ENCODE results near the gene ROR1. TPM values are rescaled to one million over a fixed set of nuclear protein-coding genes. Genes with fewer than 3 reads are reported as not detected.

The ROR1 gene
- polyA plus RNA-seq, 1 experiment = 7.1 TPM

DNA sequence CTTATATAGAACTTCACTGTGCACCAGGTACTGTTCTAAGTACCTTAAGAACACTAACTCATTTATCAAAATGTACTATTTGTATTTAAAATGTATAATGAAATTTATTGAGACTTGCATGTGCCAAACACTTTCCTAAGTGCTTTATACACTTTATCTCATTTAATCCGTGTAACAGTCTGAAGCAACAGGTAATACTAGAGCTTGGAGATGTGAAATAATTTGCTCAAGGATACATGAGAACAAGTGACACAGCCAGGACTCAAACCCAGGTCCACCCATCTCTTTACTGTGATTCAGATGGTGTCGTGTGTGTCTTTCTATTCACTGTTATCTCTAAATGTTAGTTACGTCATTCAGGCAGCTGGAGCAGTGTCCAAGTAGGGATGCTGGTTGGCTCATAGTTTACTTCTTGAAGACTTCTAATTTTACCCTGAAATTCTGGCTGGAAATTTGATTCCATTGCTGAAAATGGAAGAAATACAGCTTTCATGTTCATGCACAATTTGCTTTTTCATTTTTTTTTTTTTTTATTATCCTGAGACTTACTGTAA lies 259.9 kb downstream of the ROR1 start:
- TF ChIP-seq, protein P1, sequence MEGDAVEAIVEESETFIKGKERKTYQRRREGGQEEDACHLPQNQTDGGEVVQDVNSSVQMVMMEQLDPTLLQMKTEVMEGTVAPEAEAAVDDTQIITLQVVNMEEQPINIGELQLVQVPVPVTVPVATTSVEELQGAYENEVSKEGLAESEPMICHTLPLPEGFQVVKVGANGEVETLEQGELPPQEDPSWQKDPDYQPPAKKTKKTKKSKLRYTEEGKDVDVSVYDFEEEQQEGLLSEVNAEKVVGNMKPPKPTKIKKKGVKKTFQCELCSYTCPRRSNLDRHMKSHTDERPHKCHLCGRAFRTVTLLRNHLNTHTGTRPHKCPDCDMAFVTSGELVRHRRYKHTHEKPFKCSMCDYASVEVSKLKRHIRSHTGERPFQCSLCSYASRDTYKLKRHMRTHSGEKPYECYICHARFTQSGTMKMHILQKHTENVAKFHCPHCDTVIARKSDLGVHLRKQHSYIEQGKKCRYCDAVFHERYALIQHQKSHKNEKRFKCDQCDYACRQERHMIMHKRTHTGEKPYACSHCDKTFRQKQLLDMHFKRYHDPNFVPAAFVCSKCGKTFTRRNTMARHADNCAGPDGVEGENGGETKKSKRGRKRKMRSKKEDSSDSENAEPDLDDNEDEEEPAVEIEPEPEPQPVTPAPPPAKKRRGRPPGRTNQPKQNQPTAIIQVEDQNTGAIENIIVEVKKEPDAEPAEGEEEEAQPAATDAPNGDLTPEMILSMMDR (IDR thresholded peaks at IDR 0.05; ENCODE audit: low read depth, low read length) = no peak
- no peaks in the 10 kb centered on the region for H3K9me3 ChIP-seq (ENCODE audit: control insufficient read depth, insufficient read depth, low read length)
- POLR2A ChIA-PET = interaction anchor here (0.6 kb wide), 1 partner anchor 1387 kb away, joined by 3 read pairs; the partner anchor contains the start of genes LEPR and LEPROT
- CTCF ChIA-PET = interaction anchor here (0.6 to 0.7 kb wide), 2 partner anchors 169 to 417 kb away, joined by 3 to 4 read pairs; no protein-coding TSS in a partner anchor
- H3K4me3 ChIP-seq (ENCODE audit: low read depth, low read length) = no peak overlapping the region
- no peak overlapping the region for H3K27ac ChIP-seq (ENCODE audit: low read depth, low read length)
- peak; percentile 45 for DNase-seq (ENCODE audit: low read depth, low spot score)
- H3K27me3 ChIP-seq (ENCODE audit: control insufficient read depth, insufficient read depth, low read length) = no peaks in the 10 kb centered on the region

DNA sequence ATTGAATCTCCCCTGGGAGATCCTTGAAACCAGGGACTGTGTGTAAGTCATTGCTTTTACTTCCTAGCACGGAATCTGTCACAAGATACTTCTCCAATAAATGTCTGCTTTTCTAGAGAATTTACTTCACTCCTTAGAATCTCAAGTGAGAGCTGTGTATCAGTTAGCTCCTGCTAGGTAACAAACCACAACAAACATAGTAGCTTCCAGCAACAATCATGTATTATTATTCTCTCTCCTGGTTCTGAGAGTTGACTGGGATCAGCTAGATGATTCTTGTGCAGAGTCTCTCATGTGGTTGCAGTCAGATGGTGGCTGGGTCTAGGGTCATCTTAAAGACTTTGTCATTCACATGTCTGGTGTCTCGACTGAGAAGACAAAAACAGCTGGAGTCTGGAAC lies 262.7 kb downstream of the ROR1 start:
- no peaks in the 10 kb centered on the region for H3K9me3 ChIP-seq (ENCODE audit: control insufficient read depth, insufficient read depth, low read length)
- H3K27ac ChIP-seq (ENCODE audit: low read depth, low read length) = no peak overlapping the region
- H3K27me3 ChIP-seq (ENCODE audit: control insufficient read depth, insufficient read depth, low read length) = no peaks in the 10 kb centered on the region
- ChIA-PET CTCF (interaction anchor here (0.9 kb wide), 1 partner anchor 344 kb away, joined by 3 read pairs; no protein-coding TSS in a partner anchor), POLR2A (no interaction called here)
- no peak overlapping the region for H3K4me3 ChIP-seq (ENCODE audit: low read depth, low read length)
- DNase-seq (ENCODE audit: low read depth, low spot score) = no peak
- TF ChIP-seq, protein P1 (IDR thresholded peaks at IDR 0.05; ENCODE audit: low read depth, low read length) = no peak

DNA sequence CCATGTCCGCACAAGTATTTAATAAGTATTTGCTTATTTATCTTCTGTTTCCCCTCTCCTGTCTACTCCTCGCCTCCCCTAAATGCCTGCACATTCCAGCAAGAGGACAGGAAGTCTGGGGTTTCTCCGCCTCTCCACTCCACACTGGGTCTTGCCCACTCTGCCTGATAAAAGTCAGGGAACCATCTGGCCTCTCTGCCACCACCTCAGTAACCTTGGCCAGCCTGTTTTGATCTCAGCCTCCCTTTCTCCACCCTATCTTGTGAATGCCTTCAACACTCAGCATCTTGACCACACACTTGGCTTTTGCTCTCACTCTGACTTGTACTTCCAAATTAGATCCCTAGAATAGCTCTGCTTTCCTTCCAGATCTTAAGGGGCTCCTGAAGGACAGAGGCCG lies 264.3 kb downstream of the ROR1 start:
- TF ChIP-seq, protein P1 (IDR thresholded peaks at IDR 0.05; ENCODE audit: low read depth, low read length) = no peak
- no peak overlapping the region for H3K4me3 ChIP-seq (ENCODE audit: low read depth, low read length)
- H3K27me3 ChIP-seq (ENCODE audit: control insufficient read depth, insufficient read depth, low read length) = no peaks in the 10 kb centered on the region
- H3K27ac ChIP-seq (ENCODE audit: low read depth, low read length) = no peak overlapping the region
- H3K9me3 ChIP-seq (ENCODE audit: control insufficient read depth, insufficient read depth, low read length) = no peaks in the 10 kb centered on the region
- DNase-seq (ENCODE audit: low read depth, low spot score) = no peak
- CTCF ChIA-PET = interaction anchor here (2.0 kb wide), 1 partner anchor 99 kb away, joined by 9 read pairs; no protein-coding TSS in a partner anchor
- POLR2A ChIA-PET = no interaction called here

DNA sequence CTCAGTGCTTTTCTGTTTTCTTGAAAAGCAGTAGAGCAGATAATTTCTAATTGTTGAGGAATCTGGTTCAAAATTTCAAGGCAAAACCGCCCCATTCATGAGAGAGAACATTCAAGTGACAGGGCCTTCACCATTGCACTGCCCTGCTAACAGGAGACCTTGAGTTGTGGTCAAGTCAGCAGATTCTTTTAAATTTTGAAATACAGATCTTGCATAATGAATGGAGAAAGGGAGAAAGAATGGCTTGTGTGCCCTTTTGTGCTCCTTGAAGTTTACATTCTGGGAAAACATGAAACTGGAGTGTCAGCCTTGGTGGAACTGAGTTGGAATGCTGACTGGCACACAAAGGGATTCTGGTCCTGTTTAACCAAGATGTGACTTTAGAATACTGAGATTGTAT lies 265.1 kb downstream of the ROR1 start:
- ChIA-PET POLR2A (interaction anchor here (1.0 kb wide), 1 partner anchor 94 kb away, joined by 3 read pairs; no protein-coding TSS in a partner anchor), CTCF (interaction anchor here (2.0 kb wide), 1 partner anchor 98 kb away, joined by 9 read pairs; no protein-coding TSS in a partner anchor)
- Histone ChIP-seq H3K4me3 (ENCODE audit: low read depth, low read length) (no peak overlapping the region), H3K9me3 (ENCODE audit: control insufficient read depth, insufficient read depth, low read length) (no peaks in the 10 kb centered on the region), H3K27me3 (ENCODE audit: control insufficient read depth, insufficient read depth, low read length) (no peaks in the 10 kb centered on the region), H3K27ac (ENCODE audit: low read depth, low read length) (peak overlapping the region; percentile 71)
- DNase-seq (ENCODE audit: low read depth, low spot score) = no peak
- TF ChIP-seq, protein P1 (IDR thresholded peaks at IDR 0.05; ENCODE audit: low read depth, low read length) = no peak

DNA sequence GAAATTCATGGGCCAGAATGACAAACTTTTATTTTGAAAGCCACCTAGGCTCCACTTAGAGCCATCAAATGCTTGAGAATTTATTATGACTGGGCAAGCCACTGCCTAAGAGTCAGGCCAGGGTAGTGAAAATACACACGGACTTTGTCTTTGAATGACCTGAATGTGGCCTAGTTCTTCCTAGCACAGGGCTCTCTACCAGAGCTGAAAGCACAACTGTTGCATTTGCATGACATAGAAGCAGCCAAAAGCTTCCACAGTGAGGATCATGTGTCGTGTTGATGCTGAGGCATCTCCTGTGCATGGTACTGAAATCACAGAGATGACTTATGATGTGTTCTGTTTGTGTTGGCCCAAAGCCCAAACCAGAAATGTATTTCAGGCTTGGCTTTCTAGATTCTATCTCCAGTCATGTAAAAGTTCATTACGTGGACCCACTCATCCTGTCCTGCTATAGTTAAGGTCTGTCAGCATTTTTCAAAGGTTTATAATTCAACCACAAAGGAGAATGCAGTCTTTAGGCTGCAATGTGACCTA lies 265.6 kb downstream of the ROR1 start:
- ChIA-PET CTCF (interaction anchor here (1.1 to 2.0 kb wide), 2 partner anchors 98 to 365 kb away, joined by 4 to 9 read pairs; no protein-coding TSS in a partner anchor), POLR2A (interaction anchor here (0.6 to 1.0 kb wide), 2 partner anchors 94 to 260 kb away, joined by 3 to 4 read pairs; no protein-coding TSS in a partner anchor)
- TF ChIP-seq, protein P1 (IDR thresholded peaks at IDR 0.05; ENCODE audit: low read depth, low read length) = no peak

More for the DNA sequence above, 265.6 kb downstream of the ROR1 start:
- Histone ChIP-seq H3K9me3 (ENCODE audit: control insufficient read depth, insufficient read depth, low read length) (no peaks in the 10 kb centered on the region), H3K27me3 (ENCODE audit: control insufficient read depth, insufficient read depth, low read length) (no peaks in the 10 kb centered on the region), H3K4me3 (ENCODE audit: low read depth, low read length) (no peak overlapping the region), H3K27ac (ENCODE audit: low read depth, low read length) (peak overlapping the region; percentile 71)
- DNase-seq (ENCODE audit: low read depth, low spot score) = peak; percentile 88
